ENCODE data around the gene NALCN.

The NALCN gene

GRCh38 chr13:101116826-101117225 is 299.5 kb downstream of the NALCN start (continued):
- no peak for TF ChIP-seq CTCF (tag by site-specific recombination; IDR thresholded peaks at IDR 0.05)

- CTCF ChIA-PET: interaction anchor here (1.0 to 2.3 kb wide), 2 partner anchors 10 to 11 kb away, joined by 3 to 8 read pairs; no protein-coding TSS in a partner anchor
- no peaks in the 10 kb centered on the region for H3K4me1 ChIP-seq (ENCODE audit: control insufficient read depth, insufficient read depth, low read length)
Measured at GRCh38 chr13:101116341-101116740, 300.0 kb downstream of the NALCN start.

GRCh38 chr13:101115762-101116171 is 300.5 kb downstream of the NALCN start:
- Histone ChIP-seq H3K36me3 (ENCODE audit: control insufficient read depth in 2 of 2, insufficient read depth in 1 of 2, low read length in 2 of 2) (no peaks in the 10 kb centered on the region), H3K4me3 (ENCODE audit: low read depth, low read length) (no peak overlapping the region), H3K27ac (ENCODE audit: extremely low read depth, low read depth, low read length) (no peak overlapping the region), H3K9me3 (ENCODE audit: control insufficient read depth, insufficient read depth, low read depth, low read length) (no peaks in the 10 kb centered on the region), H3K4me1 (ENCODE audit: control insufficient read depth, insufficient read depth, low read length) (no peaks in the 10 kb centered on the region)
- ChIA-PET CTCF (interaction anchor here (1.0 to 2.3 kb wide), 2 partner anchors 10 to 11 kb away, joined by 3 to 8 read pairs; no protein-coding TSS in a partner anchor), POLR2A (no interaction called here)
- TF ChIP-seq ZNF426 (tag by site-specific recombination; IDR thresholded peaks at IDR 0.05) (no peak), ZNF530 (tag by site-specific recombination; IDR thresholded peaks at IDR 0.05; ENCODE audit: low read depth) (no peak), ZNF48 (tag by site-specific recombination; IDR thresholded peaks at IDR 0.05) (no peak), SALL2 (tag by site-specific recombination; IDR thresholded peaks at IDR 0.05; ENCODE audit: borderline replicate concordance) (no peak)

More at GRCh38 chr13:101116341-101116740, 300.0 kb downstream of the NALCN start:
- H3K27ac ChIP-seq (ENCODE audit: extremely low read depth, low read depth, low read length): no peak overlapping the region
- no peak overlapping the region for H3K4me3 ChIP-seq (ENCODE audit: low read depth, low read length)
- TF ChIP-seq CTCF (tag by site-specific recombination; IDR thresholded peaks at IDR 0.05) (no peak), IKZF3 (tag by site-specific recombination; IDR thresholded peaks at IDR 0.05) (no peak), ZNF449 (tag by site-specific recombination; IDR thresholded peaks at IDR 0.05) (no peak), ZNF121 (tag by site-specific recombination; IDR thresholded peaks at IDR 0.05) (no peak), ZNF354C (tag by site-specific recombination; IDR thresholded peaks at IDR 0.05; ENCODE audit: borderline replicate concordance, low read depth) (no peak), ZNF521 (tag by site-specific recombination; IDR thresholded peaks at IDR 0.05) (no peak), ZNF704 (tag by site-specific recombination; IDR thresholded peaks at IDR 0.05) (no peak)
- H3K36me3 ChIP-seq (ENCODE audit: control insufficient read depth in 2 of 2, insufficient read depth in 1 of 2, low read length in 2 of 2): no peaks in the 10 kb centered on the region
- POLR2A ChIA-PET: no interaction called here
- H3K9me3 ChIP-seq (ENCODE audit: control insufficient read depth, insufficient read depth, low read depth, low read length): no peaks in the 10 kb centered on the region

GRCh38 chr13:101111894-101112293 is 304.4 kb downstream of the NALCN start:
- H3K4me3 ChIP-seq (ENCODE audit: low read depth, low read length): no peak overlapping the region
- H3K36me3 ChIP-seq (ENCODE audit: control insufficient read depth in 2 of 2, insufficient read depth in 1 of 2, low read length in 2 of 2): no peaks in the 10 kb centered on the region
- ChIA-PET POLR2A (no interaction called here), CTCF (interaction anchor here (1.7 kb wide), 1 partner anchor 16 kb away, joined by 7 read pairs; no protein-coding TSS in a partner anchor)
- no peak overlapping the region for H3K27ac ChIP-seq (ENCODE audit: extremely low read depth, low read depth, low read length)
- H3K9me3 ChIP-seq (ENCODE audit: control insufficient read depth, insufficient read depth, low read depth, low read length): no peaks in the 10 kb centered on the region
- no peaks in the 10 kb centered on the region for H3K4me1 ChIP-seq (ENCODE audit: control insufficient read depth, insufficient read depth, low read length)
- no peak for TF ChIP-seq ZNF514 (tag by site-specific recombination; IDR thresholded peaks at IDR 0.05)
- no peak for TF ChIP-seq SP2 (tag by site-specific recombination; IDR thresholded peaks at IDR 0.05)
- no peak for TF ChIP-seq ZNF324 (tag by site-specific recombination; IDR thresholded peaks at IDR 0.05)
- no peak for TF ChIP-seq ZNF768 (tag by site-specific recombination; IDR thresholded peaks at IDR 0.05)
- no peak for TF ChIP-seq TCF7L2 (IDR thresholded peaks at IDR 0.05; ENCODE audit: borderline replicate concordance, low read depth, low read length)
- no peak for TF ChIP-seq ZNF529 (tag by site-specific recombination; IDR thresholded peaks at IDR 0.05; ENCODE audit: insufficient replicate concordance)
- TF ChIP-seq ZNF670 (tag by site-specific recombination; IDR thresholded peaks at IDR 0.05; ENCODE audit: low read depth): no peak
- TF ChIP-seq ZBTB26 (tag by site-specific recombination; optimal IDR thresholded peaks at IDR 0.05): no peak
- no peak for TF ChIP-seq GLIS2 (tag by site-specific recombination; IDR thresholded peaks at IDR 0.05)

All from HEK293 (cell line).